Breast epithelium (tissue), 4 donors: ENCODE results near the gene TSN. TPM values are rescaled to one million over a fixed set of nuclear protein-coding genes. Genes with fewer than 3 reads are reported as not detected.
A peak's percentile ranks its signal among the peaks of the same experiment; 100 is the strongest.

Experiments used
- DNase-seq, 2 donors: peaks; one replicate each; pipeline ENCODE4 v3.0.0-alpha.2; 2019; ENCODE audit warnings: low spot score in 2 of 2
- H3K27ac ChIP-seq, 2 donors: fragments of 200-600 bp; sonication (generic) in 1 of 2; one replicate each; pipeline ENCODE4 v1.5.1; 2016 to 2019; ENCODE audit warnings: mild to moderate bottlenecking in 1 of 2
- H3K27me3 ChIP-seq, 2 donors: fragments of 200-600 bp; sonication (generic) in 1 of 2; one replicate each; pipeline versions ENCODE4 v1.5.1 to v1.6.0; 2017 to 2019; ENCODE audit warnings: control low read depth in 1 of 2, mild to moderate bottlenecking in 1 of 2
- H3K36me3 ChIP-seq: fragments of 200-600 bp; one replicate; pipeline ENCODE4 v1.5.1; 2019
- H3K4me1 ChIP-seq, 2 donors: fragments of 200-600 bp; sonication (generic); one replicate each; pipeline ENCODE4 v1.5.1; 2016 to 2019; ENCODE audit warnings: control low read depth in 1 of 2
- H3K4me3 ChIP-seq, 3 donors: fragments of 200-600 bp; sonication (generic); 1 replicate in 2 of 3; 2 replicates in 1 of 3; pipeline ENCODE4 v1.5.1; 2016 to 2019; ENCODE audit warnings: mild to moderate bottlenecking in 3 of 3, moderate library complexity in 2 of 3
- H3K9me3 ChIP-seq, 2 donors: fragments of 200-600 bp; sonication (generic) in 1 of 2; one replicate each; pipeline ENCODE4 v1.5.1; 2016 to 2019; ENCODE audit warnings: control low read depth in 1 of 2
- CTCF ChIP-seq, 3 donors: fragments of 450-650 bp; IDR thresholded peaks; one replicate each; pipeline ENCODE4 v1.5.1; 2016 to 2017; ENCODE audit warnings: antibody characterized with exemption in 3 of 3, mild to moderate bottlenecking in 3 of 3, moderate library complexity in 3 of 3
- POLR2A ChIP-seq: fragments of 450-650 bp; IDR thresholded peaks from one replicate; pipeline ENCODE4 v1.6.1; 2016; ENCODE audit warnings: antibody characterized with exemption, mild to moderate bottlenecking, moderate library complexity
- POLR2AphosphoS5 ChIP-seq, 3 donors: sonication (generic); formaldehyde crosslinking; IDR thresholded peaks; one replicate each; pipeline ENCODE4 v1.6.1; 2017; ENCODE audit warnings: antibody characterized with exemption in 3 of 3
- intact Hi-C: fragments of 100-400 bp; cut with DNase I; formaldehyde crosslinking; loops from one replicate; pipeline ENCODE4 v1.15.1; 2023; ENCODE audit warnings: low total_unique reads
- total RNA-seq, 3 donors: library from RNA; depleted of rRNA; stranded (reverse); fragments of >200 nt; gene quantifications; one replicate each; pipeline ENCODE4 v1.1.0, GENCODE V29; 2016

The TSN gene
- total RNA-seq, 3 donors from 2014 or later, result 35.1 to 55.8 (median 42.7) TPM

GRCh38 chr2:121746071-121746578, 9.3 kb upstream of the TSN start:
- H3K9me3 ChIP-seq, result no peaks in the 10 kb centered on the region
- no peak overlapping the region for H3K4me3 ChIP-seq
- H3K4me1 ChIP-seq, result no peaks in the 10 kb centered on the region
- no peaks in the 10 kb centered on the region for H3K36me3 ChIP-seq
- intact Hi-C loops, result no loop called here
- DNase-seq, result no peak
- no peaks in the 10 kb centered on the region for H3K27me3 ChIP-seq
- H3K27ac ChIP-seq, result no peak overlapping the region
- no peak for TF ChIP-seq POLR2A
- no peak for TF ChIP-seq POLR2AphosphoS5 (IDR thresholded peaks at IDR 0.05)
- TF ChIP-seq CTCF (IDR thresholded peaks at IDR 0.05), result no peak

GRCh38 chr2:121748202-121748601, 7.2 kb upstream of the TSN start:
- Histone ChIP-seq H3K9me3 (no peaks in the 10 kb centered on the region), H3K4me3 (no peak overlapping the region), H3K27ac (no peak overlapping the region), H3K27me3 (no peaks in the 10 kb centered on the region), H3K4me1 (no peaks in the 10 kb centered on the region), H3K36me3 (no peaks in the 10 kb centered on the region)
- intact Hi-C loops, result no loop called here
- TF ChIP-seq POLR2A, result no peak
- no peak for TF ChIP-seq POLR2AphosphoS5 (IDR thresholded peaks at IDR 0.05)
- no peak for TF ChIP-seq CTCF (IDR thresholded peaks at IDR 0.05)
- DNase-seq, result no peak

GRCh38 chr2:121754851-121755236, 607 bp upstream of the TSN start:
- no peaks in the 10 kb centered on the region for H3K9me3 ChIP-seq
- no peak for TF ChIP-seq POLR2A
- no peak for TF ChIP-seq POLR2AphosphoS5 (IDR thresholded peaks at IDR 0.05)
- TF ChIP-seq CTCF (IDR thresholded peaks at IDR 0.05), result no peak
- DNase-seq, result no peak
- intact Hi-C loops, result no loop called here
- H3K4me3 ChIP-seq, result peak overlapping the region; percentile 90 to 97 (median 93)
- peaks cover 0 to 13% of the 10 kb centered on the region in 2 donors for H3K4me1 ChIP-seq
- H3K27me3 ChIP-seq, result no peaks in the 10 kb centered on the region
- H3K27ac ChIP-seq, result peak overlapping the region in 1 of 2 donors; percentile 81
- H3K36me3 ChIP-seq, result no peaks in the 10 kb centered on the region

- peaks cover 5% of the 10 kb centered on the region for H3K36me3 ChIP-seq
- intact Hi-C loops, result no loop called here
- TF ChIP-seq POLR2A, result no peak
- TF ChIP-seq POLR2AphosphoS5 (IDR thresholded peaks at IDR 0.05), result no peak
- no peak for TF ChIP-seq CTCF (IDR thresholded peaks at IDR 0.05)
Observed at GRCh38 chr2:121764681-121765228, 9.3 kb downstream of the TSN start.

GRCh38 chr2:121766624-121767023, 11.2 kb downstream of the TSN start:
- intact Hi-C loops, result no loop called here
- Histone ChIP-seq H3K9me3 (no peaks in the 10 kb centered on the region), H3K36me3 (peaks cover 5% of the 10 kb centered on the region), H3K4me3 (no peak overlapping the region), H3K27me3 (no peaks in the 10 kb centered on the region), H3K27ac (no peak overlapping the region), H3K4me1 (no peaks in the 10 kb centered on the region)
- DNase-seq, result no peak
- TF ChIP-seq POLR2AphosphoS5 (IDR thresholded peaks at IDR 0.05) (no peak), CTCF (IDR thresholded peaks at IDR 0.05) (no peak), POLR2A (no peak)

More at GRCh38 chr2:121764681-121765228, 9.3 kb downstream of the TSN start:
- Histone ChIP-seq H3K27me3 (no peaks in the 10 kb centered on the region), H3K4me3 (no peak overlapping the region), H3K4me1 (no peaks in the 10 kb centered on the region), H3K9me3 (no peaks in the 10 kb centered on the region), H3K27ac (no peak overlapping the region)
- no peak for DNase-seq
